MM.1S (cell line): ENCODE data around the gene CSNK1G3.

Experiments used
- DNase-seq: peaks from one replicate; pipeline ENCODE4 v3.0.0-alpha.2; 2015
- H2AFZ ChIP-seq: fragments of 300-600 bp; sonication (generic); 2 replicates; pipeline ENCODE4 v1.6.0; 2016; ENCODE audit warnings: antibody characterized with exemption, low read length
- H3F3A ChIP-seq: fragments of 300-600 bp; sonication (generic); 2 replicates; pipeline ENCODE4 v1.6.1; 2016; ENCODE audit warnings: mild to moderate bottlenecking, antibody characterized with exemption, low read length, moderate library complexity, mixed read lengths; ENCODE audit not compliant: insufficient read depth
- H3K27ac ChIP-seq: fragments of 300-600 bp; sonication (generic); 2 replicates; pipeline ENCODE4 v1.5.1; 2016; ENCODE audit warnings: mild to moderate bottlenecking, low read length
- H3K27me3 ChIP-seq: fragments of 300-600 bp; sonication (generic); replicated peaks from 2 replicates; pipeline ENCODE4 v1.6.0; 2016; ENCODE audit warnings: low read length; ENCODE audit not compliant: insufficient read depth
- H3K36me3 ChIP-seq: fragments of 300-600 bp; sonication (generic); replicated peaks from 2 replicates; pipeline ENCODE4 v1.6.1; 2016; ENCODE audit warnings: mild to moderate bottlenecking, low read length, mixed read lengths; ENCODE audit not compliant: insufficient read depth
- H3K4me1 ChIP-seq: fragments of 300-600 bp; sonication (generic); 2 replicates; pipeline ENCODE4 v1.6.1; 2016; ENCODE audit warnings: low read length, mixed read lengths
- H3K4me2 ChIP-seq: fragments of 300-600 bp; sonication (generic); 2 replicates; pipeline ENCODE4 v1.6.0; 2016; ENCODE audit warnings: low read depth, low read length
- H3K4me3 ChIP-seq: fragments of 300-600 bp; sonication (generic); 2 replicates; pipeline ENCODE4 v1.5.1; 2016; ENCODE audit warnings: low read length, mixed read lengths
- H3K79me2 ChIP-seq: fragments of 300-600 bp; sonication (generic); 2 replicates; pipeline ENCODE4 v1.6.1; 2016; ENCODE audit warnings: mixed run types, low read length, mixed read lengths
- H3K9ac ChIP-seq: fragments of 300-600 bp; sonication (generic); 2 replicates; pipeline ENCODE4 v1.6.1; 2016; ENCODE audit warnings: low read length, mixed read lengths
- H3K9me2 ChIP-seq: fragments of 300-600 bp; sonication (generic); replicated peaks from 2 replicates; pipeline ENCODE4 v1.6.1; 2016; ENCODE audit warnings: mild to moderate bottlenecking, low read length, mixed read lengths; ENCODE audit not compliant: insufficient read depth
- H3K9me3 ChIP-seq: fragments of 300-600 bp; sonication (generic); replicated peaks from 2 replicates; pipeline ENCODE4 v1.6.1; 2016; ENCODE audit warnings: mild to moderate bottlenecking, low read length, mixed read lengths; ENCODE audit not compliant: insufficient read depth
- H4K20me1 ChIP-seq: fragments of 300-600 bp; sonication (generic); 2 replicates; pipeline ENCODE4 v1.6.1; 2016; ENCODE audit warnings: mild to moderate bottlenecking, low read length, moderate library complexity, mixed read lengths; ENCODE audit not compliant: insufficient read depth
- CTCF ChIP-seq: fragments of 300-600 bp; sonication (generic); IDR thresholded peaks from 2 replicates; pipeline ENCODE4 v1.5.1; 2016; ENCODE audit warnings: antibody characterized with exemption, low read length, mixed read lengths
- EZH2 ChIP-seq: fragments of 300-600 bp; sonication (generic); optimal IDR thresholded peaks from 2 replicates; pipeline ENCODE3; 2017; ENCODE audit warnings: low read depth, mild to moderate bottlenecking, antibody characterized with exemption, low read length, mixed read lengths
- EZH2phosphoT487 ChIP-seq: fragments of 300-600 bp; sonication (generic); IDR thresholded peaks from 2 replicates; pipeline ENCODE4 v1.6.1; 2018; ENCODE audit warnings: antibody characterized with exemption, low read length

Gene CSNK1G3

GRCh38 chr5:123537845-123538244 lies 25.9 kb downstream of the CSNK1G3 start:
- Histone ChIP-seq H3K9me3 (no peaks in the 10 kb centered on the region), H3K36me3 (no peaks in the 10 kb centered on the region), H3K9me2 (no peaks in the 10 kb centered on the region), H3K27me3 (no peaks in the 10 kb centered on the region), H3K4me1 (no peaks in the 10 kb centered on the region), H4K20me1 (no peaks in the 10 kb centered on the region), H3F3A (no peaks in the 10 kb centered on the region), H2AFZ (no peak overlapping the region), H3K9ac (no peak overlapping the region), H3K4me2 (no peak overlapping the region), H3K4me3 (no peak overlapping the region), H3K27ac (no peak overlapping the region), H3K79me2 (peaks cover 14% of the 10 kb centered on the region)
- TF ChIP-seq CTCF, result no peak
- DNase-seq, result no peak

- Histone ChIP-seq H3K27ac (no peak overlapping the region), H3K9me3 (no peaks in the 10 kb centered on the region), H3K9me2 (no peaks in the 10 kb centered on the region), H3K9ac (no peak overlapping the region), H3K4me3 (no peak overlapping the region), H2AFZ (no peak overlapping the region), H3F3A (no peaks in the 10 kb centered on the region), H3K4me2 (no peak overlapping the region), H3K4me1 (no peaks in the 10 kb centered on the region), H3K79me2 (peaks cover 14% of the 10 kb centered on the region), H3K27me3 (no peaks in the 10 kb centered on the region), H3K36me3 (no peaks in the 10 kb centered on the region), H4K20me1 (no peaks in the 10 kb centered on the region)
- TF ChIP-seq EZH2 (no peak), EZH2phosphoT487 (no peak), CTCF (no peak)
- DNase-seq, result no peak
These were observed 26.9 kb downstream of the CSNK1G3 start for GRCh38 chr5:123538670-123539459.

- Histone ChIP-seq H3K4me1 (no peaks in the 10 kb centered on the region), H3K36me3 (no peaks in the 10 kb centered on the region), H3K9me2 (no peaks in the 10 kb centered on the region), H4K20me1 (no peaks in the 10 kb centered on the region), H3F3A (no peaks in the 10 kb centered on the region), H3K27me3 (no peaks in the 10 kb centered on the region), H3K9ac (no peak overlapping the region), H3K4me3 (no peak overlapping the region), H3K4me2 (no peak overlapping the region), H3K9me3 (no peaks in the 10 kb centered on the region), H3K79me2 (peaks cover 18% of the 10 kb centered on the region), H2AFZ (no peak overlapping the region), H3K27ac (no peak overlapping the region)
- no peak for TF ChIP-seq CTCF
- TF ChIP-seq EZH2, result no peak
- TF ChIP-seq EZH2phosphoT487, result no peak
- DNase-seq, result no peak
These were observed 28.6 kb downstream of the CSNK1G3 start for GRCh38 chr5:123540534-123540933.
